HL-60 (cell line): ENCODE results near the gene CHDH.

Experiments
- DNase-seq, 2 experiments: peaks; one replicate each; pipeline ENCODE4 v3.0.0-alpha.2; 2010 to 2020; ENCODE audit warnings: low read depth in 1 of 2, low spot score in 1 of 2
- H3K27ac ChIP-seq: fragments of 250-450 bp; sonication (Bioruptor Pico); replicated peaks from 2 replicates; pipeline ENCODE4 v1.5.1; 2020; ENCODE audit warnings: mild to moderate bottlenecking, moderate library complexity
- H3K27me3 ChIP-seq: fragments of 250-450 bp; sonication (Bioruptor Pico); 2 replicates; pipeline ENCODE4 v1.5.1; 2021; ENCODE audit warnings: mild to moderate bottlenecking, moderate library complexity; ENCODE audit not compliant: insufficient read depth, poor library complexity, severe bottlenecking
- H3K4me3 ChIP-seq: replicated peaks from 2 replicates; pipeline ENCODE4 v1.5.1; 2011; ENCODE audit warnings: mild to moderate bottlenecking, control low read depth, low read length; ENCODE audit not compliant: insufficient read depth
- GABPA ChIP-seq: IDR thresholded peaks from 2 replicates; pipeline ENCODE4 v1.6.1; 2012; ENCODE audit warnings: low read depth
- POLR2AphosphoS5 ChIP-seq: IDR thresholded peaks from 2 replicates; pipeline ENCODE4 v1.6.1; 2012; ENCODE audit warnings: low read depth
- SPI1 ChIP-seq: IDR thresholded peaks from 2 replicates; pipeline ENCODE4 v1.6.1; 2012; ENCODE audit warnings: low read depth, mild to moderate bottlenecking, borderline replicate concordance
- TF ChIP-seq, protein P1 (sequence below): IDR thresholded peaks from one replicate; pipeline ENCODE4 v1.5.1; 2011; ENCODE audit warnings: low read length, control low read depth, inconsistent platforms; ENCODE audit not compliant: insufficient read depth
- TF ChIP-seq, protein P2 (sequence below): IDR thresholded peaks from 2 replicates; pipeline ENCODE4 v1.6.1; 2012; ENCODE audit warnings: low read depth; ENCODE audit not compliant: insufficient replicate concordance

The CHDH gene

DNA sequence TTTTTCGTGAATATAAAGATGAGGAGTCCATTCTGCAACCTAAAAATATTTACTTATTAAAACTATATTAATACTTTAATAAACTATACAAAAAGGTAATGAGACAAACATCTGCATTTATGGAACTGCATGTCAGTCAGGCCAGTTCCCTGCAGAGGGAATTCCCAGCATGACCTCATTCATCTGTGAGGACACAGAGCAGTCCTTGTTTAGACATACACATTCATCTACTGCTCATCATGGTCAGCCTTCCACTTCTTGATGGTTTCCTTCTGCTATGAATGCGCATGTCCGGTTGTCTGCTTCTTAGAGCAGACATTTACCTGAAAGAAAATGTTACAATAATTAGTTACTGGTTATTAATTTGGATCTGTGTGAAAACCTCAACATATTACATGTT lies 39.0 kb upstream of the CHDH start:
- TF ChIP-seq POLR2AphosphoS5 (no peak), GABPA (no peak), SPI1 (no peak)
- TF ChIP-seq, protein P1, sequence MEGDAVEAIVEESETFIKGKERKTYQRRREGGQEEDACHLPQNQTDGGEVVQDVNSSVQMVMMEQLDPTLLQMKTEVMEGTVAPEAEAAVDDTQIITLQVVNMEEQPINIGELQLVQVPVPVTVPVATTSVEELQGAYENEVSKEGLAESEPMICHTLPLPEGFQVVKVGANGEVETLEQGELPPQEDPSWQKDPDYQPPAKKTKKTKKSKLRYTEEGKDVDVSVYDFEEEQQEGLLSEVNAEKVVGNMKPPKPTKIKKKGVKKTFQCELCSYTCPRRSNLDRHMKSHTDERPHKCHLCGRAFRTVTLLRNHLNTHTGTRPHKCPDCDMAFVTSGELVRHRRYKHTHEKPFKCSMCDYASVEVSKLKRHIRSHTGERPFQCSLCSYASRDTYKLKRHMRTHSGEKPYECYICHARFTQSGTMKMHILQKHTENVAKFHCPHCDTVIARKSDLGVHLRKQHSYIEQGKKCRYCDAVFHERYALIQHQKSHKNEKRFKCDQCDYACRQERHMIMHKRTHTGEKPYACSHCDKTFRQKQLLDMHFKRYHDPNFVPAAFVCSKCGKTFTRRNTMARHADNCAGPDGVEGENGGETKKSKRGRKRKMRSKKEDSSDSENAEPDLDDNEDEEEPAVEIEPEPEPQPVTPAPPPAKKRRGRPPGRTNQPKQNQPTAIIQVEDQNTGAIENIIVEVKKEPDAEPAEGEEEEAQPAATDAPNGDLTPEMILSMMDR: no peak
- TF ChIP-seq, protein P2, sequence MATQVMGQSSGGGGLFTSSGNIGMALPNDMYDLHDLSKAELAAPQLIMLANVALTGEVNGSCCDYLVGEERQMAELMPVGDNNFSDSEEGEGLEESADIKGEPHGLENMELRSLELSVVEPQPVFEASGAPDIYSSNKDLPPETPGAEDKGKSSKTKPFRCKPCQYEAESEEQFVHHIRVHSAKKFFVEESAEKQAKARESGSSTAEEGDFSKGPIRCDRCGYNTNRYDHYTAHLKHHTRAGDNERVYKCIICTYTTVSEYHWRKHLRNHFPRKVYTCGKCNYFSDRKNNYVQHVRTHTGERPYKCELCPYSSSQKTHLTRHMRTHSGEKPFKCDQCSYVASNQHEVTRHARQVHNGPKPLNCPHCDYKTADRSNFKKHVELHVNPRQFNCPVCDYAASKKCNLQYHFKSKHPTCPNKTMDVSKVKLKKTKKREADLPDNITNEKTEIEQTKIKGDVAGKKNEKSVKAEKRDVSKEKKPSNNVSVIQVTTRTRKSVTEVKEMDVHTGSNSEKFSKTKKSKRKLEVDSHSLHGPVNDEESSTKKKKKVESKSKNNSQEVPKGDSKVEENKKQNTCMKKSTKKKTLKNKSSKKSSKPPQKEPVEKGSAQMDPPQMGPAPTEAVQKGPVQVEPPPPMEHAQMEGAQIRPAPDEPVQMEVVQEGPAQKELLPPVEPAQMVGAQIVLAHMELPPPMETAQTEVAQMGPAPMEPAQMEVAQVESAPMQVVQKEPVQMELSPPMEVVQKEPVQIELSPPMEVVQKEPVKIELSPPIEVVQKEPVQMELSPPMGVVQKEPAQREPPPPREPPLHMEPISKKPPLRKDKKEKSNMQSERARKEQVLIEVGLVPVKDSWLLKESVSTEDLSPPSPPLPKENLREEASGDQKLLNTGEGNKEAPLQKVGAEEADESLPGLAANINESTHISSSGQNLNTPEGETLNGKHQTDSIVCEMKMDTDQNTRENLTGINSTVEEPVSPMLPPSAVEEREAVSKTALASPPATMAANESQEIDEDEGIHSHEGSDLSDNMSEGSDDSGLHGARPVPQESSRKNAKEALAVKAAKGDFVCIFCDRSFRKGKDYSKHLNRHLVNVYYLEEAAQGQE: no peak
- H3K4me3 ChIP-seq: no peak overlapping the region
- DNase-seq: no peak
- no peaks in the 10 kb centered on the region for H3K27me3 ChIP-seq
- H3K27ac ChIP-seq: no peak overlapping the region

DNA sequence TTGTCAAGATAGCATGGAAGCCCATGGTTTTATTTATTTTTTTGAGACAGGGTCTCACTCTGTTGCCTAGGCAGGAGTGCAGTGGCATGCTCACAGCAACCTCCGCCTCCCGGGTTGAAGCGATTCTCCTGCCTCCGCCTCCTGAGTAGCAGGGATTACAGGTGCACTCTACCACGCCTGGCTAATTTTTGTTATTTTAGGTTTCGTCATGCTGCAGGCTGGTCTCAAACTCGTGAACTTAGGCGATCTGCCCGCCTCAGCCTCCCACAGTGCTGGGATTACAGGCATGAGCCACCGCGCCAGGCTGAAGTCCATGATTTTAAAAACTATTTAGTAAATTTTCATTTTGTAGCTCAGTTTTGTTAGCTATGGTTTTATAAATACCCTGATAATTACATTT lies 38.4 kb upstream of the CHDH start:
- H3K27me3 ChIP-seq: no peaks in the 10 kb centered on the region
- DNase-seq: no peak
- TF ChIP-seq, protein P1: no peak
- TF ChIP-seq, protein P2: no peak
- TF ChIP-seq POLR2AphosphoS5 (no peak), SPI1 (no peak), GABPA (no peak)
- H3K4me3 ChIP-seq: no peak overlapping the region
- no peak overlapping the region for H3K27ac ChIP-seq

DNA sequence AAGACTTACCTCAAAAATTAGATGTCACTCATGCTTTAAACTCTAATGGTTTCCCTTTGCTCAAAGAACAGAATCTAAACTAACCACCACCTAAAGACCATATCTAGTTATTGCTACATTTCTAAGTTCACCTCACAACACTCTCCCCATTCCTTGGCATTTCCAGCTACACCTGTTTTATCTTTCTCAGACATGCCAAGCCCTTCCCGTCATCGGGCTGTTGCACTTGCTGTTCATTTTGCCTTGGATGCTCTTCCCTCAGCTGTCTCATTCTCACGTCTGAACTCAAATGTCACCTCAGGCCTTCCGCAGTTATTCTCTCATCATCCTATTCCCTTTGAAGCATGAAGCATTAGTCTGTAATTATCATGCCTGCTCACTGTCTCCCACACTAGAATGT lies 36.8 kb upstream of the CHDH start:
- Histone ChIP-seq H3K4me3 (no peak overlapping the region), H3K27ac (no peak overlapping the region), H3K27me3 (no peaks in the 10 kb centered on the region)
- no peak for DNase-seq
- TF ChIP-seq, protein P2: no peak
